ENCODE data around the gene AMY1A.
"Not testable (repeated sequence)": the region's sequence is repeated elsewhere in the genome, so short reads cannot be mapped to it uniquely, and the experiment has no call there.

The AMY1A gene

GRCh38 chr1:103655460-103655859, at the start of gene AMY1A:
AMY1A (plus strand) TSS chr1:103655760; CDS start chr1:103656331, 571 bp downstream.
- DNase-seq: not testable (repeated sequence)

GRCh38 chr1:103616362-103616761, 39.2 kb upstream of the AMY1A start:
- no peak for DNase-seq

- DNase-seq: not testable (repeated sequence)
These were observed 38.5 kb upstream of the AMY1A start, which contains the start of gene AMY2A for GRCh38 chr1:103616994-103617477. AMY2A (plus strand) TSS chr1:103617427; CDS start chr1:103617441, 14 bp downstream.

GRCh38 chr1:103627436-103627835, 28.1 kb upstream of the AMY1A start:
- DNase-seq: not testable (repeated sequence)

GRCh38 chr1:103641194-103641593, 14.4 kb upstream of the AMY1A start:
- DNase-seq: not testable (repeated sequence)

- not testable (repeated sequence) for DNase-seq
These were observed 11.7 kb upstream of the AMY1A start for GRCh38 chr1:103643908-103644307.

GRCh38 chr1:103650305-103650704, 5.3 kb upstream of the AMY1A start:
- not testable (repeated sequence) for DNase-seq

- DNase-seq: not testable (repeated sequence)
These were observed 4.7 kb upstream of the AMY1A start for GRCh38 chr1:103650889-103651288.

- not testable (repeated sequence) for DNase-seq
These were observed 1.4 kb upstream of the AMY1A start for GRCh38 chr1:103654133-103654532.

GRCh38 chr1:103676335-103676734, 20.8 kb downstream of the AMY1A start:
- DNase-seq: not testable (repeated sequence)

GRCh38 chr1:103696110-103696509, 40.5 kb downstream of the AMY1A start, which contains the start of gene AMY1B:
AMY1B (minus strand) TSS chr1:103696210; CDS start chr1:103695639, 571 bp downstream.
- not testable (repeated sequence) for DNase-seq

- DNase-seq: not testable (repeated sequence)
These were observed 41.9 kb downstream of the AMY1A start for GRCh38 chr1:103697430-103697829.

- not testable (repeated sequence) for DNase-seq
These were observed 45.1 kb downstream of the AMY1A start for GRCh38 chr1:103700669-103701068.

- DNase-seq: not testable (repeated sequence)
These were observed 45.7 kb downstream of the AMY1A start for GRCh38 chr1:103701256-103701655.

- not testable (repeated sequence) for DNase-seq
These were observed 52.1 kb downstream of the AMY1A start for GRCh38 chr1:103707670-103708069.

- not testable (repeated sequence) for DNase-seq
These were observed 54.8 kb downstream of the AMY1A start for GRCh38 chr1:103710381-103710780.

All from amygdala (tissue), 56 donors.